Measurements from ENCODE around the gene MTA2. TPM values are rescaled to one million over a fixed set of nuclear protein-coding genes. Genes with fewer than 3 reads are reported as not detected.

Gene MTA2
- polyA plus RNA-seq, 1 donor from 2014 or later = 130 TPM

DNA sequence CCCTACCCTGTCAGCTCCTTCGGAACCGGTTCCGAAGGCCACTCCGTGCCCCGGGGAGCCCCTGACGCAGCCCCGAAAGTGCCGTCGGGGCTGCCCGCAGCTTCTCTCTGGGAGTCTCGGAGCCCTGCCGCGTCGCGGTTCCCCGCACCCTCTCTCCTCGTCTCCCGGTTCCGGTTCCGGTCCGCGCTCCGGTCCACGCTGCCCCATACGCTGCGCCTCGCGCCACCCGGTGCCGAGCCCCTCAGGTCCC, 618 bp downstream of the MTA2 start:
- Histone ChIP-seq H3K27ac (ENCODE audit: low read length) (peak overlapping the region; percentile 87), H2AFZ (ENCODE audit: low read depth, low read length) (peak overlapping the region; percentile 77), H4K20me1 (ENCODE audit: insufficient read depth) (no peaks in the 10 kb centered on the region), H3K79me2 (replicated peaks; ENCODE audit: insufficient read depth, low read length) (peaks cover 35% of the 10 kb centered on the region), H3K9ac (ENCODE audit: low read length) (peak overlapping the region; percentile 98), H3K4me3 (ENCODE audit: low read length) (peak overlapping the region; percentile 100), H3K9me3 (ENCODE audit: low read length) (no peaks in the 10 kb centered on the region), H3K27me3 (ENCODE audit: insufficient read depth, low read depth, low read length) (no peaks in the 10 kb centered on the region), H3K4me2 (ENCODE audit: low read length) (no peak overlapping the region), H3K9me2 (ENCODE audit: insufficient read depth, low read length) (no peaks in the 10 kb centered on the region), H3K36me3 (ENCODE audit: insufficient read depth, low read length) (no peaks in the 10 kb centered on the region), H3F3A (ENCODE audit: insufficient read depth, low read length, poor library complexity, severe bottlenecking) (no peaks in the 10 kb centered on the region)
- TF ChIP-seq TAF1 (IDR thresholded peaks at IDR 0.05; ENCODE audit: low read depth) = no peak
- TF ChIP-seq SMC3 (conservative IDR thresholded peaks at IDR 0.05; ENCODE audit: poor library complexity) = no peak
- no peak for TF ChIP-seq EZH2 (IDR thresholded peaks at IDR 0.05; ENCODE audit: borderline replicate concordance, insufficient read depth, low read length, poor library complexity, severe bottlenecking)
- no peak for TF ChIP-seq MXI1 (conservative IDR thresholded peaks at IDR 0.05; ENCODE audit: poor library complexity, severe bottlenecking)
- no peak for TF ChIP-seq EP300 (conservative IDR thresholded peaks at IDR 0.05; ENCODE audit: poor library complexity, severe bottlenecking)
- TF ChIP-seq, protein P1, sequence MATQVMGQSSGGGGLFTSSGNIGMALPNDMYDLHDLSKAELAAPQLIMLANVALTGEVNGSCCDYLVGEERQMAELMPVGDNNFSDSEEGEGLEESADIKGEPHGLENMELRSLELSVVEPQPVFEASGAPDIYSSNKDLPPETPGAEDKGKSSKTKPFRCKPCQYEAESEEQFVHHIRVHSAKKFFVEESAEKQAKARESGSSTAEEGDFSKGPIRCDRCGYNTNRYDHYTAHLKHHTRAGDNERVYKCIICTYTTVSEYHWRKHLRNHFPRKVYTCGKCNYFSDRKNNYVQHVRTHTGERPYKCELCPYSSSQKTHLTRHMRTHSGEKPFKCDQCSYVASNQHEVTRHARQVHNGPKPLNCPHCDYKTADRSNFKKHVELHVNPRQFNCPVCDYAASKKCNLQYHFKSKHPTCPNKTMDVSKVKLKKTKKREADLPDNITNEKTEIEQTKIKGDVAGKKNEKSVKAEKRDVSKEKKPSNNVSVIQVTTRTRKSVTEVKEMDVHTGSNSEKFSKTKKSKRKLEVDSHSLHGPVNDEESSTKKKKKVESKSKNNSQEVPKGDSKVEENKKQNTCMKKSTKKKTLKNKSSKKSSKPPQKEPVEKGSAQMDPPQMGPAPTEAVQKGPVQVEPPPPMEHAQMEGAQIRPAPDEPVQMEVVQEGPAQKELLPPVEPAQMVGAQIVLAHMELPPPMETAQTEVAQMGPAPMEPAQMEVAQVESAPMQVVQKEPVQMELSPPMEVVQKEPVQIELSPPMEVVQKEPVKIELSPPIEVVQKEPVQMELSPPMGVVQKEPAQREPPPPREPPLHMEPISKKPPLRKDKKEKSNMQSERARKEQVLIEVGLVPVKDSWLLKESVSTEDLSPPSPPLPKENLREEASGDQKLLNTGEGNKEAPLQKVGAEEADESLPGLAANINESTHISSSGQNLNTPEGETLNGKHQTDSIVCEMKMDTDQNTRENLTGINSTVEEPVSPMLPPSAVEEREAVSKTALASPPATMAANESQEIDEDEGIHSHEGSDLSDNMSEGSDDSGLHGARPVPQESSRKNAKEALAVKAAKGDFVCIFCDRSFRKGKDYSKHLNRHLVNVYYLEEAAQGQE (IDR thresholded peaks at IDR 0.05; ENCODE audit: borderline replicate concordance) = no peak
- no peak for TF ChIP-seq RAD21 (conservative IDR thresholded peaks at IDR 0.05)
- no peak for TF ChIP-seq POLR2AphosphoS5 (IDR thresholded peaks at IDR 0.05)
- TF ChIP-seq, protein P2, sequence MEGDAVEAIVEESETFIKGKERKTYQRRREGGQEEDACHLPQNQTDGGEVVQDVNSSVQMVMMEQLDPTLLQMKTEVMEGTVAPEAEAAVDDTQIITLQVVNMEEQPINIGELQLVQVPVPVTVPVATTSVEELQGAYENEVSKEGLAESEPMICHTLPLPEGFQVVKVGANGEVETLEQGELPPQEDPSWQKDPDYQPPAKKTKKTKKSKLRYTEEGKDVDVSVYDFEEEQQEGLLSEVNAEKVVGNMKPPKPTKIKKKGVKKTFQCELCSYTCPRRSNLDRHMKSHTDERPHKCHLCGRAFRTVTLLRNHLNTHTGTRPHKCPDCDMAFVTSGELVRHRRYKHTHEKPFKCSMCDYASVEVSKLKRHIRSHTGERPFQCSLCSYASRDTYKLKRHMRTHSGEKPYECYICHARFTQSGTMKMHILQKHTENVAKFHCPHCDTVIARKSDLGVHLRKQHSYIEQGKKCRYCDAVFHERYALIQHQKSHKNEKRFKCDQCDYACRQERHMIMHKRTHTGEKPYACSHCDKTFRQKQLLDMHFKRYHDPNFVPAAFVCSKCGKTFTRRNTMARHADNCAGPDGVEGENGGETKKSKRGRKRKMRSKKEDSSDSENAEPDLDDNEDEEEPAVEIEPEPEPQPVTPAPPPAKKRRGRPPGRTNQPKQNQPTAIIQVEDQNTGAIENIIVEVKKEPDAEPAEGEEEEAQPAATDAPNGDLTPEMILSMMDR (IDR thresholded peaks at IDR 0.05; ENCODE audit: poor library complexity, severe bottlenecking) = no peak

DNA sequence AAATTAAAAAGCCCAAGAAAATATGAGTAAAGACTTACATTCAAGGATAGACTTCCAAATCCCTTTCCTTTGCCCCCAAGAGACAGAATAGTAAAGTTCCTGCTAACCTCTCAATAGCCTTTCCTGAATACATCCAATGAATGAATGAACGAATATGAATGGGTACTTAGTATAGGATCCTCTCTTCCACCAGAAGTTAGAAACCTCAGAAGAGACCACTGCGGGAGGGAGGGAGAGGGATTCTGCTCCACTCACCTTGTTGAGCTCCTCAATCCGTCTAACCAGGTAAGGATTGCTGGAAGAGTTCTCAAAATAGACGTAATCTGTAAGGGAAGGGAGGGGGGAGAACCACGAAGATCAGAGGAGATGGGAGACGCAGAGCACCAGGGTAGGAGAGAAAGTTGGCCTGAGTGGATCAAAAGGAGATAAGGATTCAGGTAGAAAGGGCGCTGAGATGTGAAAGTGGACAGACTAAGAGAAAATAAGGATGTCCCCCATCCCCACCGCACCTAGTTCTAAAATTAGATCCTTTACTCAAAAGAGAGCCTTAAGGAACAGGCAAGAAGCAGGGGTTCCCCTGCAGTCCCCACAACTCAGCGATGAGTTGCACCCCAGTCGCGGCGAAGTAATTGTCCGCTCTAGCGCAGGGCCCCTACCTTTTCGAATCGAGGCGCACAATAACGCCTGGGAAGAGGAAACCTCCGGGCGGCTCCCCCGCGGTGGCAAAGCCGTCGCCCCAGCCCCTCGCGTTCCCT, 1.1 kb downstream of the MTA2 start:
- H3K36me3 ChIP-seq (ENCODE audit: insufficient read depth, low read length) = no peaks in the 10 kb centered on the region
- no peak for TF ChIP-seq SMC3 (conservative IDR thresholded peaks at IDR 0.05; ENCODE audit: poor library complexity)
- TF ChIP-seq, protein P1 (IDR thresholded peaks at IDR 0.05; ENCODE audit: borderline replicate concordance) = no peak
- no peaks in the 10 kb centered on the region for H3K9me2 ChIP-seq (ENCODE audit: insufficient read depth, low read length)
- H3F3A ChIP-seq (ENCODE audit: insufficient read depth, low read length, poor library complexity, severe bottlenecking) = no peaks in the 10 kb centered on the region
- peaks cover 35% of the 10 kb centered on the region for H3K79me2 ChIP-seq (replicated peaks; ENCODE audit: insufficient read depth, low read length)
- peak overlapping the region; percentile 100 for H3K4me3 ChIP-seq (ENCODE audit: low read length)
- no peaks in the 10 kb centered on the region for H3K27me3 ChIP-seq (ENCODE audit: insufficient read depth, low read depth, low read length)
- H2AFZ ChIP-seq (ENCODE audit: low read depth, low read length) = peak overlapping the region; percentile 77
- H4K20me1 ChIP-seq (ENCODE audit: insufficient read depth) = no peaks in the 10 kb centered on the region
- H3K4me2 ChIP-seq (ENCODE audit: low read length) = peak overlapping the region; percentile 87
- no peaks in the 10 kb centered on the region for H3K9me3 ChIP-seq (ENCODE audit: low read length)
- H3K27ac ChIP-seq (ENCODE audit: low read length) = peak overlapping the region; percentile 87
- H3K9ac ChIP-seq (ENCODE audit: low read length) = peak overlapping the region; percentile 98
